HepG2 (cell line): ENCODE results near the gene C9orf50. TPM values are rescaled to one million over a fixed set of nuclear protein-coding genes. Genes with fewer than 3 reads are reported as not detected.

Experiments used
- CENPT ChIP-seq: sonication (generic); formaldehyde crosslinking; IDR thresholded peaks from 2 replicates; pipeline ENCODE4 v1.8.0; 2022; ENCODE audit warnings: low read depth, mild to moderate bottlenecking, moderate library complexity, missing genetic modification reagents
- FOSL1 ChIP-seq: sonication (generic); formaldehyde crosslinking; IDR thresholded peaks from 2 replicates; pipeline ENCODE4 v1.9.0; 2021; ENCODE audit warnings: missing genetic modification reagents, borderline replicate concordance
- JUNB ChIP-seq: sonication (generic); formaldehyde crosslinking; IDR thresholded peaks from 2 replicates; pipeline ENCODE4 v1.8.0; 2022; ENCODE audit warnings: missing genetic modification reagents, mild to moderate bottlenecking, borderline replicate concordance
- NCOA2 ChIP-seq: sonication (generic); formaldehyde crosslinking; IDR thresholded peaks from 2 replicates; pipeline ENCODE4 v1.8.0; 2022; ENCODE audit warnings: inconsistent platforms
- NR2F6 ChIP-seq, 2 experiments: IDR thresholded peaks; 2 replicates each; pipeline ENCODE4 v1.6.1; 2016; ENCODE audit warnings: antibody characterized with exemption in 1 of 2, mild to moderate bottlenecking in 1 of 2
- PHF5A ChIP-seq: IDR thresholded peaks from one replicate; pipeline ENCODE4 v1.6.1; 2018; ENCODE audit warnings: low read depth, missing genetic modification reagents; ENCODE audit not compliant: unreplicated experiment
- RXRB ChIP-seq: IDR thresholded peaks from 2 replicates; pipeline ENCODE4 v1.6.1; 2016; ENCODE audit warnings: borderline replicate concordance, missing genetic modification reagents, missing compliant biosample characterization
- SALL1 ChIP-seq: sonication (generic); formaldehyde crosslinking; IDR thresholded peaks from 2 replicates; pipeline ENCODE4 v1.8.0; 2022; ENCODE audit warnings: mild to moderate bottlenecking, missing genetic modification reagents
- SAP130 ChIP-seq: IDR thresholded peaks from 2 replicates; pipeline ENCODE4 v1.6.1; 2016; ENCODE audit warnings: low read depth
- SIX4 ChIP-seq: sonication (generic); formaldehyde crosslinking; IDR thresholded peaks from 2 replicates; pipeline ENCODE4 v1.4.0; 2020; ENCODE audit warnings: missing genetic modification reagents
- ZBTB7A ChIP-seq: sonication (generic); formaldehyde crosslinking; IDR thresholded peaks from 2 replicates; pipeline ENCODE4 v1.8.0; 2022; ENCODE audit warnings: mild to moderate bottlenecking, missing genetic modification reagents
- ZEB1 ChIP-seq: IDR thresholded peaks from 2 replicates; pipeline ENCODE4 v1.6.1; 2012; ENCODE audit warnings: mild to moderate bottlenecking, low read depth, inconsistent platforms; ENCODE audit not compliant: insufficient replicate concordance
- ZFP36L2 ChIP-seq: sonication (generic); formaldehyde crosslinking; IDR thresholded peaks from 2 replicates; pipeline ENCODE4 v1.4.0; 2020; ENCODE audit warnings: missing genetic modification reagents
- ZNF530 ChIP-seq: sonication (generic); formaldehyde crosslinking; IDR thresholded peaks from 2 replicates; pipeline ENCODE4 v1.5.0; 2020; ENCODE audit warnings: low read depth, mild to moderate bottlenecking, missing genetic modification reagents
- ZNF768 ChIP-seq: sonication (generic); formaldehyde crosslinking; IDR thresholded peaks from 2 replicates; pipeline ENCODE4 v1.4.0; 2020; ENCODE audit warnings: missing genetic modification reagents
- ZNF792 ChIP-seq: IDR thresholded peaks from 2 replicates; pipeline ENCODE4 v1.6.1; 2016
- polyA plus RNA-seq, 8 experiments: library from polyadenylated mRNA; depleted of rRNA in 3 of 8; stranded (reverse) in 7 of 8; unstranded in 1 of 8; fragments of >200 nt; fragmentation: Illumina TruSeq in 4 of 8; extraction: Trizol in 4 of 8; gene quantifications; 2 replicates each; pipeline versions ENCODE4 v1.2.1 to v1.2.3, GENCODE V29; 2011 to 2016; ENCODE audit warnings: low read depth in 4 of 8, missing spikeins in 1 of 8, mixed read lengths in 1 of 8; ENCODE audit not compliant: insufficient read depth in 1 of 8
- total RNA-seq, 5 experiments: library from RNA; depleted of rRNA; stranded (reverse); fragments of >200 nt; fragmentation: Illumina TruSeq; extraction: Trizol; gene quantifications; 2 replicates each; pipeline ENCODE4 v1.2.3, GENCODE V29; 2016; ENCODE audit warnings: low read depth in 1 of 5
- TF ChIP-seq, protein P1 (sequence below): sonication (generic); formaldehyde crosslinking; IDR thresholded peaks from 2 replicates; pipeline ENCODE4 v1.4.0; 2020; ENCODE audit warnings: missing genetic modification reagents, borderline replicate concordance
- TF ChIP-seq, protein P2 (sequence below): IDR thresholded peaks from 2 replicates; pipeline ENCODE4 v1.6.1; 2016
- TF ChIP-seq, protein P3 (sequence below): sonication (generic); formaldehyde crosslinking; IDR thresholded peaks from 2 replicates; pipeline ENCODE4 v1.4.0; 2020; ENCODE audit warnings: missing genetic modification reagents
- TF ChIP-seq, protein P4 (sequence below): sonication (generic); formaldehyde crosslinking; IDR thresholded peaks from 2 replicates; pipeline ENCODE4 v1.5.0; 2020; ENCODE audit warnings: mild to moderate bottlenecking, missing genetic modification reagents

The C9orf50 gene
- total and polyA plus RNA-seq, 2 of the 13 experiments (the other 11 are each of a cell fraction or from before 2014, with no cell fraction given), result not detected

DNA sequence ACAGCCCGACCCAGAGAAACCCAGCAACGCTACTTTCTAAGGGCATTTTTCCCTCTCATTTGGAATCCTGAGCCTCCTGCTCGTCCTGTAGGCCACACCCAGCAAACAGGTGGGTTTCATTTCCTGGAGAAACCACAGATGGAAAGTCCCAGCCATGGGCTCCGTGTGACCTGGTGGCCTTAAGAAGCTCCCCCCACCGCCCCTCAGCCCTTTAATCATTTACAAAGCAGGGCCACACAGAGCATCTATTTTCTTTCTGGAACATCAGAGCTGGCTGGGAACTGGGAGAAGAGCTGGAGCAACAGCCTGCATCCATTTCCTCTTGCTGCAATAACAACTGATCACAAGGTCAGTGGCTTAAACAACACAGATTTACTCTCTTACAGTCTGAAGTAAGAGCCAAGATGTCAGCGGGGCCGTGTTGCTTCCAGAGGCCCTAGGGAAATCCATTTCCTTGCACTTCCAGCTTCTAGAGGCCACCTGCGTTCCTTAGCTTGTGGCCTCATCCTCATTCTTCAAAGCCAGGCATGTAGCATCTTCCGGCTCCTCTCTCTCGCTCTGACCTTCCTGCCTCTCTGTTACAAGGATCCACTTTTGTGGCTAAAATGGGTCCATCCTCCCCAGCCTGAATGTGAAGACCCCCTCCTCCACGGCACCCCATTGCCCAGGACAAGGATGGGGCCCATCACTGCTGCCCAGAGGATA, 40.5 kb downstream of the C9orf50 start (continued):
- TF ChIP-seq, protein P1, sequence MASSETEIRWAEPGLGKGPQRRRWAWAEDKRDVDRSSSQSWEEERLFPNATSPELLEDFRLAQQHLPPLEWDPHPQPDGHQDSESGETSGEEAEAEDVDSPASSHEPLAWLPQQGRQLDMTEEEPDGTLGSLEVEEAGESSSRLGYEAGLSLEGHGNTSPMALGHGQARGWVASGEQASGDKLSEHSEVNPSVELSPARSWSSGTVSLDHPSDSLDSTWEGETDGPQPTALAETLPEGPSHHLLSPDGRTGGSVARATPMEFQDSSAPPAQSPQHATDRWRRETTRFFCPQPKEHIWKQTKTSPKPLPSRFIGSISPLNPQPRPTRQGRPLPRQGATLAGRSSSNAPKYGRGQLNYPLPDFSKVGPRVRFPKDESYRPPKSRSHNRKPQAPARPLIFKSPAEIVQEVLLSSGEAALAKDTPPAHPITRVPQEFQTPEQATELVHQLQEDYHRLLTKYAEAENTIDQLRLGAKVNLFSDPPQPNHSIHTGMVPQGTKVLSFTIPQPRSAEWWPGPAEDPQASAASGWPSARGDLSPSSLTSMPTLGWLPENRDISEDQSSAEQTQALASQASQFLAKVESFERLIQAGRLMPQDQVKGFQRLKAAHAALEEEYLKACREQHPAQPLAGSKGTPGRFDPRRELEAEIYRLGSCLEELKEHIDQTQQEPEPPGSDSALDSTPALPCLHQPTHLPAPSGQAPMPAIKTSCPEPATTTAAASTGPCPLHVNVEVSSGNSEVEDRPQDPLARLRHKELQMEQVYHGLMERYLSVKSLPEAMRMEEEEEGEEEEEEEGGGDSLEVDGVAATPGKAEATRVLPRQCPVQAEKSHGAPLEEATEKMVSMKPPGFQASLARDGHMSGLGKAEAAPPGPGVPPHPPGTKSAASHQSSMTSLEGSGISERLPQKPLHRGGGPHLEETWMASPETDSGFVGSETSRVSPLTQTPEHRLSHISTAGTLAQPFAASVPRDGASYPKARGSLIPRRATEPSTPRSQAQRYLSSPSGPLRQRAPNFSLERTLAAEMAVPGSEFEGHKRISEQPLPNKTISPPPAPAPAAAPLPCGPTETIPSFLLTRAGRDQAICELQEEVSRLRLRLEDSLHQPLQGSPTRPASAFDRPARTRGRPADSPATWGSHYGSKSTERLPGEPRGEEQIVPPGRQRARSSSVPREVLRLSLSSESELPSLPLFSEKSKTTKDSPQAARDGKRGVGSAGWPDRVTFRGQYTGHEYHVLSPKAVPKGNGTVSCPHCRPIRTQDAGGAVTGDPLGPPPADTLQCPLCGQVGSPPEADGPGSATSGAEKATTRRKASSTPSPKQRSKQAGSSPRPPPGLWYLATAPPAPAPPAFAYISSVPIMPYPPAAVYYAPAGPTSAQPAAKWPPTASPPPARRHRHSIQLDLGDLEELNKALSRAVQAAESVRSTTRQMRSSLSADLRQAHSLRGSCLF (CRISPR knock-in tag), result 0 out of 2 replicates have a peak, but pooled peaks have one; percentile 3
- TF ChIP-seq SALL1 (CRISPR knock-in tag) (peak; percentile 21; the same call in 1 of the 2 replicates), ZNF792 (CRISPR knock-in tag) (peak; percentile 37; the same call in 1 of the 2 replicates), ZNF768 (CRISPR knock-in tag) (no peak), SIX4 (CRISPR knock-in tag) (no peak), SAP130 (CRISPR knock-in tag) (peak; percentile 53), RXRB (CRISPR knock-in tag) (peak; percentile 46; the same call in 1 of the 2 replicates), JUNB (CRISPR knock-in tag) (no peak), NR2F6 (IDR thresholded peaks at IDR 0.05) (peak; percentile 73; the same call in 1 of the 2 replicates), NR2F6 (CRISPR knock-in tag; IDR thresholded peaks at IDR 0.05) (peak; percentile 76; the same call in 1 of the 2 replicates), ZEB1 (peak; percentile 35), ZNF530 (CRISPR knock-in tag) (no peak), NCOA2 (peak; percentile 53; the same call in 1 of the 2 replicates), CENPT (no peak), ZBTB7A (CRISPR knock-in tag) (0 out of 2 replicates have a peak, but pooled peaks have one; percentile 11), ZFP36L2 (CRISPR knock-in tag) (no peak), PHF5A (no peak), FOSL1 (CRISPR knock-in tag) (no peak)
- TF ChIP-seq, protein P2, sequence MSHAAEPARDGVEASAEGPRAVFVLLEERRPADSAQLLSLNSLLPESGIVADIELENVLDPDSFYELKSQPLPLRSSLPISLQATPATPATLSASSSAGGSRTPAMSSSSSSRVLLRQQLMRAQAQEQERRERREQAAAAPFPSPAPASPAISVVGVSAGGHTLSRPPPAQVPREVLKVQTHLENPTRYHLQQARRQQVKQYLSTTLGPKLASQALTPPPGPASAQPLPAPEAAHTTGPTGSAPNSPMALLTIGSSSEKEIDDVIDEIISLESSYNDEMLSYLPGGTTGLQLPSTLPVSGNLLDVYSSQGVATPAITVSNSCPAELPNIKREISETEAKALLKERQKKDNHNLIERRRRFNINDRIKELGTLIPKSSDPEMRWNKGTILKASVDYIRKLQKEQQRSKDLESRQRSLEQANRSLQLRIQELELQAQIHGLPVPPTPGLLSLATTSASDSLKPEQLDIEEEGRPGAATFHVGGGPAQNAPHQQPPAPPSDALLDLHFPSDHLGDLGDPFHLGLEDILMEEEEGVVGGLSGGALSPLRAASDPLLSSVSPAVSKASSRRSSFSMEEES (CRISPR knock-in tag), result peak; percentile 57
- TF ChIP-seq, protein P3, sequence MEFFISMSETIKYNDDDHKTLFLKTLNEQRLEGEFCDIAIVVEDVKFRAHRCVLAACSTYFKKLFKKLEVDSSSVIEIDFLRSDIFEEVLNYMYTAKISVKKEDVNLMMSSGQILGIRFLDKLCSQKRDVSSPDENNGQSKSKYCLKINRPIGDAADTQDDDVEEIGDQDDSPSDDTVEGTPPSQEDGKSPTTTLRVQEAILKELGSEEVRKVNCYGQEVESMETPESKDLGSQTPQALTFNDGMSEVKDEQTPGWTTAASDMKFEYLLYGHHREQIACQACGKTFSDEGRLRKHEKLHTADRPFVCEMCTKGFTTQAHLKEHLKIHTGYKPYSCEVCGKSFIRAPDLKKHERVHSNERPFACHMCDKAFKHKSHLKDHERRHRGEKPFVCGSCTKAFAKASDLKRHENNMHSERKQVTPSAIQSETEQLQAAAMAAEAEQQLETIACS, result no peak
- TF ChIP-seq, protein P4, sequence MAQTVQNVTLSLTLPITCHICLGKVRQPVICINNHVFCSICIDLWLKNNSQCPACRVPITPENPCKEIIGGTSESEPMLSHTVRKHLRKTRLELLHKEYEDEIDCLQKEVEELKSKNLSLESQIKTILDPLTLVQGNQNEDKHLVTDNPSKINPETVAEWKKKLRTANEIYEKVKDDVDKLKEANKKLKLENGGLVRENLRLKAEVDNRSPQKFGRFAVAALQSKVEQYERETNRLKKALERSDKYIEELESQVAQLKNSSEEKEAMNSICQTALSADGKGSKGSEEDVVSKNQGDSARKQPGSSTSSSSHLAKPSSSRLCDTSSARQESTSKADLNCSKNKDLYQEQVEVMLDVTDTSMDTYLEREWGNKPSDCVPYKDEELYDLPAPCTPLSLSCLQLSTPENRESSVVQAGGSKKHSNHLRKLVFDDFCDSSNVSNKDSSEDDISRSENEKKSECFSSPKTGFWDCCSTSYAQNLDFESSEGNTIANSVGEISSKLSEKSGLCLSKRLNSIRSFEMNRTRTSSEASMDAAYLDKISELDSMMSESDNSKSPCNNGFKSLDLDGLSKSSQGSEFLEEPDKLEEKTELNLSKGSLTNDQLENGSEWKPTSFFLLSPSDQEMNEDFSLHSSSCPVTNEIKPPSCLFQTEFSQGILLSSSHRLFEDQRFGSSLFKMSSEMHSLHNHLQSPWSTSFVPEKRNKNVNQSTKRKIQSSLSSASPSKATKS (CRISPR knock-in tag), result 0 out of 2 replicates have a peak, but pooled peaks have one; percentile 51
